Measurements from ENCODE around the gene TECPR2.
"Not testable (repeated sequence)": the region's sequence is repeated elsewhere in the genome, so short reads cannot be mapped to it uniquely, and the experiment has no call there.

Gene TECPR2

DNA sequence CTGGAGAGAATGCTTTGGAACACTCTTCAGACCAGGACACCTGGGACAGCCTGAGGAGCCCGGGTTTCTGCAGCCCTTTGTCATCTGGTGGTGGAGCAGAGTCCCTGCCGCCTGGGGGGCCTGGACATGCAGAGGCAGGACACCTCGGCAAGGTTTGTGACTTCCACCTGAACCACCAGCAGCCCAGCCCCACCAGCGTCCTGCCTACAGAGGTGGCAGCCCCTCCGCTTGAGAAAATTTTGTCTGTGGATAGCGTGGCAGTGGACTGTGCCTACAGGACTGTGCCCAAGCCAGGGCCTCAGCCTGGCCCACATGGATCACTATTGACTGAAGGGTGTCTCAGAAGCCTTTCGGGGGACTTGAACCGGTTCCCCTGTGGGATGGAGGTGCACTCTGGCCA, 21.2 kb upstream of the TECPR2 start:
- Histone ChIP-seq H3K36me3 (ENCODE audit: control insufficient read depth, insufficient read depth, low read length) (peaks cover 24% of the 10 kb centered on the region), H3K9me3 (ENCODE audit: control insufficient read depth, insufficient read depth, low read length) (no peaks in the 10 kb centered on the region), H3K4me1 (ENCODE audit: control insufficient read depth, insufficient read depth, low read length) (no peaks in the 10 kb centered on the region), H3K9ac (ENCODE audit: low read depth, low read length) (no peak overlapping the region), H3K4me3 (ENCODE audit: low read depth, low read length) (no peak overlapping the region), H3K27me3 (ENCODE audit: control insufficient read depth, insufficient read depth, low read length) (no peaks in the 10 kb centered on the region)

DNA sequence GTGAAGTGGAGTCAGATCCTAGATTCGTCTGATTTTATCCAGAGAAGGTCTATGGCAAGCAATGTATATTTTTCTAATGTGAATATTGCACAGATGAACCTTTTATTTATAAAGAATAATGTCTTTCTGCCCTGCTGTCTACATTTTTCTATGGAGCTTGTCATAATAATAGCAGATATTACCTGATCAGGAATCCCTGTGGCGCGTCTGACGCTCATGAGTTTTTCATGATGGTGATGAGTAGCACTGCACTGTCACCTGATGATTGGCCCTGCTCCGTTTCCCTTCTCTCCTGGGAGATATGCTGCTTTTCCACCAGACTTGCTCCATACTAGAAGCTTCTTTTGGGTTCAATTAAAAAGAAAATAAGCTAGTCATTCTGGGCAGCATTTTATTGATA, 20.5 kb upstream of the TECPR2 start:
- H3K36me3 ChIP-seq (ENCODE audit: control insufficient read depth, insufficient read depth, low read length): peaks cover 23% of the 10 kb centered on the region
- H3K9me3 ChIP-seq (ENCODE audit: control insufficient read depth, insufficient read depth, low read length): no peaks in the 10 kb centered on the region
- no peaks in the 10 kb centered on the region for H3K4me1 ChIP-seq (ENCODE audit: control insufficient read depth, insufficient read depth, low read length)
- H3K4me3 ChIP-seq (ENCODE audit: low read depth, low read length): no peak overlapping the region
- H3K27me3 ChIP-seq (ENCODE audit: control insufficient read depth, insufficient read depth, low read length): no peaks in the 10 kb centered on the region
- no peak overlapping the region for H3K9ac ChIP-seq (ENCODE audit: low read depth, low read length)

DNA sequence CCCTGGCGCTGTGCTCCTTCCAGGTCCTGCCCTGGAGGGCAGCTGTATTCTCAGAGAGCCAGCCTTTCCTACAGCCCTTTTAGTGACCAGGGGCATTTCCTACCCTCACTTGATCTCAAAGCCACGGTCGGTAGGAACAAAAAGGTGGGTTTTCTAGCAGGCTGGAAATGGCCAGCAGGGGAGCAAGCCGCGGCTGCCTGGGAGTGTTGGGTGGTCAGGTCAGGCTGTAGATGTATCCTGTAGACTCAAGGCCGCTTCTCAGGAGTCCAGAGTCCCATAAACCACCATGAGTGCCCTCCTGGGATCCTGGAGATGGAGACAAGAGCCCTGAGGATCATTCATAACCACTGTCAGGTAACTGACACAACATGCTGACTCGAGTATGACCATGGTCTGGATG, 18.7 kb upstream of the TECPR2 start:
- H3K36me3 ChIP-seq (ENCODE audit: control insufficient read depth, insufficient read depth, low read length): peaks cover 26% of the 10 kb centered on the region
- H3K4me3 ChIP-seq (ENCODE audit: low read depth, low read length): no peak overlapping the region
- no peaks in the 10 kb centered on the region for H3K27me3 ChIP-seq (ENCODE audit: control insufficient read depth, insufficient read depth, low read length)
- H3K4me1 ChIP-seq (ENCODE audit: control insufficient read depth, insufficient read depth, low read length): no peaks in the 10 kb centered on the region
- no peaks in the 10 kb centered on the region for H3K9me3 ChIP-seq (ENCODE audit: control insufficient read depth, insufficient read depth, low read length)
- no peak overlapping the region for H3K9ac ChIP-seq (ENCODE audit: low read depth, low read length)

DNA sequence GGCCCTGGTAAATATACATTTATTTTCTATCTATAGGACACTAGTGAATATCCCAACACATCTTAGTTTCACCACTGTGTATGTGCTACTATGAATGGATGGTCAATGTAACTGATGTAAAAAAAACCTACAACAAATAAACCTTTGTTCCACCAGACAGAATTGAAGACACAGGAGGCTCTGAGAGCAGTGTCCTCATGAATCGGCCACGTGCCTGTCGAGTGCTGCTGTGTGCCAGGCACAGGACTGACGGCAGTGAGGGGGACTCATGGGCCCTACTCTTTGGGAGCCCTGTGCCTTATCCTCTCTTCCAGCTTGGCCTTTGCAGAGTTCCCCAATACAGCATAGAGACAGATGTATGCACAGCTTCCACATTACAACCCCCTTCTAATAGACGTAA, 18.3 kb upstream of the TECPR2 start:
- no peaks in the 10 kb centered on the region for H3K27me3 ChIP-seq (ENCODE audit: control insufficient read depth, insufficient read depth, low read length)
- no peaks in the 10 kb centered on the region for H3K4me1 ChIP-seq (ENCODE audit: control insufficient read depth, insufficient read depth, low read length)
- H3K9me3 ChIP-seq (ENCODE audit: control insufficient read depth, insufficient read depth, low read length): no peaks in the 10 kb centered on the region
- H3K4me3 ChIP-seq (ENCODE audit: low read depth, low read length): no peak overlapping the region
- H3K9ac ChIP-seq (ENCODE audit: low read depth, low read length): no peak overlapping the region
- peaks cover 25% of the 10 kb centered on the region for H3K36me3 ChIP-seq (ENCODE audit: control insufficient read depth, insufficient read depth, low read length)

DNA sequence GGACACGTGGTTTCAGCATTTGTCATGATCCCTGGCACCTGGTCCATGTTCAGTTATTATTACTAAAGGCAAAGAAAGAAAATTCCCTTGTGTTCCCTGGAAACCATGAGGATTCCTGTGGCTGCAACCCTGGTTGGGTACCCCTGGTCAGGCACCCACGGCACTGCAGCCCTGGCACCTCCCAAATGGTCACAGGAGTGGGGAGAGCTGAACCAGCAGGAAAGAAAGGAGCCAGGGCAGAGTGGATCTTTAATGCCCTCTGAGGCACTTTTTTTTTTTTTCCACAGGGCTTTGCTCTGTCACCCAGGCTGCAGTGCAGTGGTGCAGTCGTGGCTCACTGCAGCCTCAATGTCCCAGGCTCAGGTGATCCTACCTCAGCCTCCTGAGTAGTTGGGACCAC, 17.5 kb upstream of the TECPR2 start:
- no peak overlapping the region for H3K4me3 ChIP-seq (ENCODE audit: low read depth, low read length)
- no peaks in the 10 kb centered on the region for H3K27me3 ChIP-seq (ENCODE audit: control insufficient read depth, insufficient read depth, low read length)
- H3K9me3 ChIP-seq (ENCODE audit: control insufficient read depth, insufficient read depth, low read length): no peaks in the 10 kb centered on the region
- no peaks in the 10 kb centered on the region for H3K4me1 ChIP-seq (ENCODE audit: control insufficient read depth, insufficient read depth, low read length)
- H3K36me3 ChIP-seq (ENCODE audit: control insufficient read depth, insufficient read depth, low read length): peaks cover 25% of the 10 kb centered on the region
- H3K9ac ChIP-seq (ENCODE audit: low read depth, low read length): no peak overlapping the region

DNA sequence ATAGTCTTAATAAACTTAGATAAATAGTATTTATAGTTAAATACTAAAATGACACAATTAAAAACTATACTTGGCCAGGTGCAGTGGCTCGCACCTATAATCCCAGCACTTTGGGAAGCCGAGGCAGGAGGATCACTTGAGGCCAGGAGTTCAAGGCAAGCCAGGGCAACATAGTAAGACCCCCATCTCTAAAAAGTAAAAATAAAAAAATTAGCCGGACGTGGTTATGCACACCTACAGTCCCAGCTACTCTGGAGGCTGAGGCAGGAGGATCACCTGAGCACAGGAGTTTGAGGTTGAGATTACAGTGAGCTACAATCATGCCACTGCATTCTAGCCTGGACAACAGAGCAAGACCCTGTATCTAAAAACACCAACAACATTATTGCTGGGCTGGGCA, 16.1 kb upstream of the TECPR2 start:
- no peaks in the 10 kb centered on the region for H3K4me1 ChIP-seq (ENCODE audit: control insufficient read depth, insufficient read depth, low read length)
- H3K9ac ChIP-seq (ENCODE audit: low read depth, low read length): no peak overlapping the region
- H3K4me3 ChIP-seq (ENCODE audit: low read depth, low read length): no peak overlapping the region
- peaks cover 21% of the 10 kb centered on the region for H3K36me3 ChIP-seq (ENCODE audit: control insufficient read depth, insufficient read depth, low read length)
- no peaks in the 10 kb centered on the region for H3K27me3 ChIP-seq (ENCODE audit: control insufficient read depth, insufficient read depth, low read length)
- no peaks in the 10 kb centered on the region for H3K9me3 ChIP-seq (ENCODE audit: control insufficient read depth, insufficient read depth, low read length)

DNA sequence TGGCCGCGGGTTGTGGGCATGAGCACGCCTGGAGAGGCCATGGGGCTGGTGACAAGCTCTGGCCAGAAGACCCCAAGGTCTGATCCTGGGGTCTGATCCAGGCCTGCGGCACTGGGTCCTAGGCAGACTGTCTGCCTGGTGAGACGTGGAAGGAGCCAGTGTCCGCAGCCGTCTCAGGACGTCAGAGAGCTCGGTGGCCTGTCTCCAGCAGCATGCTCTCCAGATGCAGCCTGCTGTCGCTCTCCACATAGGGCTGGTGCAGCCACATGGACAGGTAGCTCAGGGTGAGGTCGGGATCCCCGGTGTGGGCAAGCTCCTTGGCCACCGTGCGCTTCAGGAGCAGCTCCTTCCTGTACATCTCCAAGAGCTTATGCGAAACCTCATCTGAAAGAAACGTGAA, 14.4 kb upstream of the TECPR2 start:
- H3K4me1 ChIP-seq (ENCODE audit: control insufficient read depth, insufficient read depth, low read length): no peaks in the 10 kb centered on the region
- no peaks in the 10 kb centered on the region for H3K9me3 ChIP-seq (ENCODE audit: control insufficient read depth, insufficient read depth, low read length)
- H3K36me3 ChIP-seq (ENCODE audit: control insufficient read depth, insufficient read depth, low read length): peaks cover 20% of the 10 kb centered on the region
- H3K9ac ChIP-seq (ENCODE audit: low read depth, low read length): no peak overlapping the region
- H3K27me3 ChIP-seq (ENCODE audit: control insufficient read depth, insufficient read depth, low read length): no peaks in the 10 kb centered on the region
- H3K4me3 ChIP-seq (ENCODE audit: low read depth, low read length): no peak overlapping the region

DNA sequence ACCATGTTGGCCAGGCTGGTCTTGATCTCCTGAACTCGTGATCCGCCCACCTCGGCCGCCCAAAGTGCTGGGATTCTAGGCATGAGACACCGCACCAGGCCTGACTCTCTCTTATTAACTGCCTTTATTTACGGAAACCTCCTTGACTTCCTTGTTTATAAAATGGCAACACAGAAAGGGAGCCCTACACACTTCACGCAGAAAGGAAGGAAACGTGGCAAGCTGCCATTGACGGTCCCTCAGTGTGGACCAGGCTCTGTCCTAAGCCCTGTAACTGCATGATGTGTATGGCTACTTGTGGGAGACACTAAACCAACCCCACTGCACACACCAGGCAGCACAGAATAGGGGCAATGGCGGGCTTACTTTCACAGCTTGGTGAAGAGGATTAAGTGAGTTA, 11.7 kb upstream of the TECPR2 start:
- Histone ChIP-seq H3K9me3 (ENCODE audit: control insufficient read depth, insufficient read depth, low read length) (no peaks in the 10 kb centered on the region), H3K27me3 (ENCODE audit: control insufficient read depth, insufficient read depth, low read length) (no peaks in the 10 kb centered on the region), H3K4me1 (ENCODE audit: control insufficient read depth, insufficient read depth, low read length) (no peaks in the 10 kb centered on the region), H3K4me3 (ENCODE audit: low read depth, low read length) (no peak overlapping the region), H3K36me3 (ENCODE audit: control insufficient read depth, insufficient read depth, low read length) (peaks cover 17% of the 10 kb centered on the region), H3K9ac (ENCODE audit: low read depth, low read length) (no peak overlapping the region)

DNA sequence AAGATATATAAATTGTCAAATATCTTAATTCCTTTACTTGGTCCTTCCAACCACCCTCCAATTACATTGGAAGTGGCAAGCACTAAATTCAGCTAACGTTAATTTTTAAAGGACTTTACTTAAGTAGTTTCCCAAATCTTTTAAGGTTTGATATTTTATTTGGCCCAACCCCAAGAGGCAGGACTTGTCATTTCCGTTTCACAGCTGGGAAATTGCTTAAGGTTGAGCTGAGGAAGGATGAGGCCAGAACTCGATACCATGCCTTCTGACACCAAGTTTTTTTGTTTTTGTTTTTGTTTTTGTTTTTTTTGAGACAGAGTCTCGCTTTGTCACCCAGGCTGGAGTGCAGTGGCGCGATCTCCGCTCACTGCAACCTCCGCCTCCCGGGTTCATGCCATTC, 11.1 kb upstream of the TECPR2 start:
- peaks cover 18% of the 10 kb centered on the region for H3K36me3 ChIP-seq (ENCODE audit: control insufficient read depth, insufficient read depth, low read length)
- not testable (repeated sequence) for H3K4me3 ChIP-seq (ENCODE audit: low read depth, low read length); H3K4me1 ChIP-seq (ENCODE audit: control insufficient read depth, insufficient read depth, low read length); H3K27me3 ChIP-seq (ENCODE audit: control insufficient read depth, insufficient read depth, low read length); H3K9ac ChIP-seq (ENCODE audit: low read depth, low read length); H3K9me3 ChIP-seq (ENCODE audit: control insufficient read depth, insufficient read depth, low read length)

DNA sequence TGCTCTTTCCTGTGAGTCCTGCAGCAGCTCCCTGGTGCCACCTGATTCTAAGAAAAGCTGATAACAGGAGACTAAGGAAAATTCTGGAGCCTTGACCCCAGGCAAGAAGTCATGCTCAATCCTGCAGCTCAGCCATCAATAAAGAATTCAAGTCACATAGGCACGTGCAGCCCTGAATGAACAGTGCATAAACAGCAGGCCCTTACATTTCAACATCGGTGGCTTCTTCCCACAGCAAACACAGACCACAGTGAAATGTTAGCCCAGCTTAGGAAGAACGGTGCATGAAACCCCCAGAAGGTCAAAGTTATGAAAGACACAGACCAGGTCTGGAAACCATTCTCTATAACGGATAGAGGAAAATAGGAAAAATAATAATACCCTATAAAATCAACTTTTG, 10.5 kb upstream of the TECPR2 start:
- H3K9me3 ChIP-seq (ENCODE audit: control insufficient read depth, insufficient read depth, low read length): no peaks in the 10 kb centered on the region
- peaks cover 20% of the 10 kb centered on the region for H3K36me3 ChIP-seq (ENCODE audit: control insufficient read depth, insufficient read depth, low read length)
- no peaks in the 10 kb centered on the region for H3K27me3 ChIP-seq (ENCODE audit: control insufficient read depth, insufficient read depth, low read length)
- no peak overlapping the region for H3K4me3 ChIP-seq (ENCODE audit: low read depth, low read length)
- H3K4me1 ChIP-seq (ENCODE audit: control insufficient read depth, insufficient read depth, low read length): no peaks in the 10 kb centered on the region
- H3K9ac ChIP-seq (ENCODE audit: low read depth, low read length): no peak overlapping the region

DNA sequence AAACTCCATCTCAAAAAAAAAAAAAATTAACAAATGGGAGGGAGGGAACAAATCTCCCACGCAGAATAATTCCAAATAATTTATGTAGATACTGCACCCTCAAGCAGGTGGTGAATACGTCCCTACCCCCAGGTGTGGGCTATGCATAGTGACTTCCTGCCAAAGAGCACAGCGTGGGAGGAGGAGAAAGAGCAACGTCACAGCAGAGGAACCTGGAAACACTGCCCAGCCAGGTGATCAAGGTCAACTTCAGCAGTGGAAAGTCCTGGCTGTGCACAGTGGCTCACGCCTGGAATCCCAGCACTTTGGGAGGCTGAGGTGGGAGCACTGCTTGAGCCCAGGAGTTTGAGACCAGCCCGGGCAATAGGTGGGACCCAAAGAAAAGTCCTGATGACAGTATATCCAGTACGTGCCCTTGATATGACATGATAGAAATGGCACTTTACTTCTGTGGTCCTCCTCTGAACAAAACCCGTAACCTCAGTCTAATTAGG, 9.6 kb upstream of the TECPR2 start:
- H3K4me1 ChIP-seq (ENCODE audit: control insufficient read depth, insufficient read depth, low read length): no peaks in the 10 kb centered on the region
- H3K4me3 ChIP-seq (ENCODE audit: low read depth, low read length): no peak overlapping the region
- no peaks in the 10 kb centered on the region for H3K9me3 ChIP-seq (ENCODE audit: control insufficient read depth, insufficient read depth, low read length)
- H3K9ac ChIP-seq (ENCODE audit: low read depth, low read length): no peak overlapping the region
- no peaks in the 10 kb centered on the region for H3K27me3 ChIP-seq (ENCODE audit: control insufficient read depth, insufficient read depth, low read length)
- peaks cover 22% of the 10 kb centered on the region for H3K36me3 ChIP-seq (ENCODE audit: control insufficient read depth, insufficient read depth, low read length)

DNA sequence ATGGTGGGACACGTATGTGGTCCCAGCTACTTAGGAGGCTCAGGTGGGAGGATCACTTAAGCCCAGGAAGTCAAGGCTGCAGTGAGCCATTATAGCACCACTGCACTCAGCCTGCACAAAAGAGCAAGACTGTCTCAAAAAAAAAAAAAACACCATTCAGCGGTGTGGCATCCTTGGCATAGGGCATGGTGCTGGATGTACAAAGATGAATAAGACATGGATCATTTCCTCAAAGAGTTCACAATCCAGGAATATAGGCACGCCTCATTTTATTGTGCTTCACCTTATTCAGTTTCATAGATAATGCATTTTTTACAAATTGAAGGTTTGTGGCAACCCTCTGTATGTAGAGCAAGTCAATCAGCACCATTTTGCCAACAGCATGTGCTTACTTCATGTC, 6.5 kb upstream of the TECPR2 start:
- Histone ChIP-seq H3K9ac (ENCODE audit: low read depth, low read length) (no peak overlapping the region), H3K4me3 (ENCODE audit: low read depth, low read length) (no peak overlapping the region), H3K9me3 (ENCODE audit: control insufficient read depth, insufficient read depth, low read length) (no peaks in the 10 kb centered on the region), H3K27me3 (ENCODE audit: control insufficient read depth, insufficient read depth, low read length) (no peaks in the 10 kb centered on the region), H3K36me3 (ENCODE audit: control insufficient read depth, insufficient read depth, low read length) (peaks cover 15% of the 10 kb centered on the region), H3K4me1 (ENCODE audit: control insufficient read depth, insufficient read depth, low read length) (no peaks in the 10 kb centered on the region)

DNA sequence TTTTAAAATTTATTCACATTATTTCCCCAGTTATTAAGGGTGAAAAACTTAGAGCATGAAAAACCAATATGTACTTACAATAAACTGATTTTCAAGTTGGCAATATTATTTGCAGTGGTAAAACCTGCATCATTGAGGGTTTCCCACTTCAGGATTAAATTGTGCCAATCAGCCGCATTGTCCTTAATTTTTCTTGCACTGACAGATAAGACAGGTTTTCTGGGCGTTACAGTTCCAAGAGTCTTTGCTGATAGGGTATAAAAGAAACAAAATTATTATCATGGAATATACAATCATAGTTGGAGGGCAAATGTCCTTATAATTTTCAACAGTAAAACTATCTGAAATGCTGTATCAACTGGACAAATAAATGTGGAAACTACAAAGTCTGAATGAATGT, 3.4 kb upstream of the TECPR2 start:
- Histone ChIP-seq H3K4me1 (ENCODE audit: control insufficient read depth, insufficient read depth, low read length) (peaks cover 6% of the 10 kb centered on the region), H3K4me3 (ENCODE audit: low read depth, low read length) (no peak overlapping the region), H3K9me3 (ENCODE audit: control insufficient read depth, insufficient read depth, low read length) (no peaks in the 10 kb centered on the region), H3K36me3 (ENCODE audit: control insufficient read depth, insufficient read depth, low read length) (peaks cover 6% of the 10 kb centered on the region), H3K9ac (ENCODE audit: low read depth, low read length) (no peak overlapping the region), H3K27me3 (ENCODE audit: control insufficient read depth, insufficient read depth, low read length) (no peaks in the 10 kb centered on the region)
